ENCODE measurements around the gene RPS16. TPM values are rescaled to one million over a fixed set of nuclear protein-coding genes. Genes with fewer than 3 reads are reported as not detected.
A peak's percentile ranks its signal among the peaks of the same experiment; 100 is the strongest.

The RPS16 gene
- total and polyA plus RNA-seq, 3 experiments from 2014 or later = 1,795 to 2,668 (median 2,654) TPM

DNA sequence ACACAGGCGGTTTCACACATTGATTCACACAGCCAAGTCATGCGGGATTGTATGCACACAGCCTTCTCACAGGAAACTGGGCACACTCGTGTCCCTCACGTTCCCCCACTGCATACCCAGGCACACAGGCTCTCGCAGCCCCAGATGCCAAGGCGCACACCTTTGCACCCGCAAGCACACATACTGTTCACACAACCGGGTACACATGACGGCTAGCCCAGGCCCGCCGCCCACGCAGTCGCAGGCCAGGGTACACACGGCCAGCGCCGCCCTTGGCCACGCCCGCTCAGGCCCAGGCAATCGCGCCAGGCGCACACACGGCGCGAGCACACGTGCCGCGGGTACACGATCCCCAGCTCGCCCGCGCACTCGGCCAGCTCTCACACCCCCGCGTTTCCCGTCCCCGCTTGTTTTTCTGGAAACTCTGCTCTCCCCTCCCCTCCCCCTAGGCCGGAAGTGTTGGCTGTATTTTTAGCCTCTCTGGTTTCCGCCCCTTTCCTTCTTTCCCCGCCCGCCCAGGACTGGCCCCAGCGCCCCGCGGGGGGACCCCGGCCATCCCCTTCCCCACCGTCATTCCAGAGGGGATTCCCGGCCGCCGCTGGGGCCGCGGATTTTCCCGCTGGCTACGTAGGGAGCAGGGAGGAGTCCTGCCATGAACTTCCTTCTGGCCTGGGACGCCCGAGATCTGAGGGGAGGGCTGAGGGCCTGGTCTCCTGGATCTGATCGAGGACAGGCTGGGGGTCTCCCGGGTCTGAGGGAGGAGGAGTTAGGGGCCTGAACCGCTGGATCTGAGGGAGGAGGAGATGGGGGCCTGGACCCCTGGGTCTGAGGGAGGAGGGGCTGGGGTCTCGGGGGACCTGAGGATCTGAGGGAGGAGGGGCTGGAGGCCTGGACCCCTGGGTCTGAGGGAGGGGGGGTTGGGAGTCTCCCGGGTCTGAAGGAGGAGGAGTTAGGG is 33.1 kb downstream of the RPS16 start:
- Histone ChIP-seq H3K36me3 (ENCODE audit: insufficient read depth, low read length) (peaks cover 1% of the 10 kb centered on the region), H3K4me3 (ENCODE audit: low read length) (peak overlapping the region; percentile 87), H3K27me3 (ENCODE audit: insufficient read depth, low read length, poor library complexity, severe bottlenecking) (no peaks in the 10 kb centered on the region), H3K4me1 (ENCODE audit: insufficient read depth, low read length) (peaks cover 84% of the 10 kb centered on the region), H3K9me3 (ENCODE audit: low read length) (no peaks in the 10 kb centered on the region), H3K27ac (ENCODE audit: low read depth, low read length) (peak overlapping the region; percentile 99)
- DNase-seq = peak; percentile 78 to 90 (median 84)
- H3K4me1 Mint-ChIP-seq = peaks cover 53 to 84% (median 68%) of the 10 kb centered on the region in 3 donors
- peak overlapping the region; percentile 77 to 89 (median 80) for H3K4me3 Mint-ChIP-seq
- H3K9me3 Mint-ChIP-seq = peaks cover 0 to 6% (median 0%) of the 10 kb centered on the region in 5 donors
- peaks cover 0 to 9% of the 10 kb centered on the region in 2 donors for H3K27me3 Mint-ChIP-seq
- H3K36me3 Mint-ChIP-seq = peaks cover 0 to 19% (median 2%) of the 10 kb centered on the region in 3 donors
- POLR2A ChIA-PET = interaction anchor here (0.6 to 3.1 kb wide), 9 partner anchors 9 to 68 kb away, joined by 3 to 38 read pairs (median 5); partner anchors contain the start of genes MED29, PAF1, PLEKHG2 and RPS16
- CTCF ChIA-PET = interaction anchor here (1.8 to 8.9 kb wide), 3 partner anchors 9 to 33 kb away, joined by 6 to 207 read pairs (median 7); partner anchors contain the start of genes MED29, PAF1, PLEKHG2 and RPS16
- peak overlapping the region; percentile 96 to 100 (median 99) for H3K27ac Mint-ChIP-seq

DNA sequence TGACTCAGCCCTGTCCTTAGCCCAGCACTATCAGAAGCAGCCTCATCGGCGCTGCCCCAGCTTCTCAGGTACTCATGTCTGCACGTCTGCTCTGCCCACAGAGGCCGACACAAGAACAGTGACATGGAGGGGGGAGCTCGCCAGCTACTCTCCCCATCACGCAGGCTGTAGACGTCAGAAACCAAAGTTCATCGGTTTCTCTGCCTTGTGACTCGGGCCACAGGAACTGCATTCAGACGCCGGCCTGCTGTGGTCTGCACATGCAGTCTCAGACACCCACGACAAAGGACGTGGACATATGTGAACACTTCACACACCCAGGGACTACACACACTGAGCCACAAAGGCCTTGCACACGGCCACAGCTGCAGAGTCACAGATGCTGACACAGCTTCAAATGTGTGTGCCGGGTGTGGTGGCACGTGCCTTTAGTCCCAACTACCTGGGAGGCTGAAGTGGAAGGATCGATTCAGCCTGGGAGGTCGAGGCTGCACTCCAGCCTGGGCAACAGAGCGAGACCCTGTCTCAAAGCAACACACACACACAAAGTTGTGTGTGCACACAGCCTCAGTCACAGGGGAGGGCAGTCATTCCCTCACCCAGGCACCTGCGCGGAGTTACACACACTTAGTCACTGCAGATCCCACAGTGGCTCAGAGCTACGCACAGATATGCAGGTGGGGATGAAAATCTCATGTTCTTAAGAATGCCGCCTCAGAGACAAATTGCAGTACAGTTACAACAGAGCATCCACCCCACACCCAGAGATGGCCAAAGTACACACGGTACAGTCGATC is 34.0 kb downstream of the RPS16 start:
- Histone ChIP-seq H3K27ac (ENCODE audit: low read depth, low read length) (peak overlapping the region; percentile 99), H3K9me3 (ENCODE audit: low read length) (no peaks in the 10 kb centered on the region), H3K27me3 (ENCODE audit: insufficient read depth, low read length, poor library complexity, severe bottlenecking) (no peaks in the 10 kb centered on the region), H3K4me3 (ENCODE audit: low read length) (peak overlapping the region; percentile 10), H3K36me3 (ENCODE audit: insufficient read depth, low read length) (peaks cover 5% of the 10 kb centered on the region), H3K4me1 (ENCODE audit: insufficient read depth, low read length) (peaks cover 88% of the 10 kb centered on the region)
- peak overlapping the region; percentile 77 to 89 (median 80) for H3K4me3 Mint-ChIP-seq
- H3K9me3 Mint-ChIP-seq = peaks cover 0 to 1% (median 0%) of the 10 kb centered on the region in 5 donors
- H3K36me3 Mint-ChIP-seq = peaks cover 0 to 17% (median 0%) of the 10 kb centered on the region in 3 donors
- peaks cover 53 to 88% (median 71%) of the 10 kb centered on the region in 3 donors for H3K4me1 Mint-ChIP-seq
- ChIA-PET CTCF (interaction anchor here (0.8 to 8.9 kb wide), 7 partner anchors 10 to 279 kb away, joined by 3 to 207 read pairs (median 6); partner anchors contain the start of genes MED29, PAF1, PLEKHG2 and RPS16), POLR2A (interaction anchor here (0.5 to 3.1 kb wide), 11 partner anchors 7 to 192 kb away, joined by 3 to 38 read pairs (median 4); partner anchors contain the start of genes MED29, PAF1, PLEKHG2 and RPS16)
- DNase-seq = peak; percentile 81 to 96 (median 89)
- H3K27me3 Mint-ChIP-seq = peaks cover 0 to 3% of the 10 kb centered on the region in 2 donors
- peak overlapping the region; percentile 96 to 100 (median 99) for H3K27ac Mint-ChIP-seq

DNA sequence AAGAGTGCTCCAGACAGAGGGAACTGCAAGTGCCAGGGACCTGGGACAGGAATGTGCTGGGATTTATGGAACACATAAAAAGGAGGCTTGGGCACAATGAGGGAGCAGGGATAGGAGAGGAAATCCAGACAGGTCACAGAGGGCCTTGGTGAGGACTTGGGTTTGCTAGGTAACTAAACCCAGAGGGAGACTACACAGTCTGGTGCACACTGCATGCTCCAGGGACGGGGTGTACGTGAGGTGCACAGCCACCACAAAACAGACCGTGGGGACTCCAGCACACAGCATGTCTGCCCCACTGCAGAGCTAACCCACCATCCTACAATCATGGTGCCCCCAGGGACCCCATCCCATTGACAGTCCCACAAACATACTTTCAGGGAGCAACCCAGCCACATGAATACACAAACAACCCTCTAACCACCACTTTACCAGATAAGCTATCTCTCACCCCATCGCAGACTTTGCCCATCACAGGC is 34.6 kb downstream of the RPS16 start:
- Histone ChIP-seq H3K9me3 (ENCODE audit: low read length) (no peaks in the 10 kb centered on the region), H3K27me3 (ENCODE audit: insufficient read depth, low read length, poor library complexity, severe bottlenecking) (no peaks in the 10 kb centered on the region), H3K4me1 (ENCODE audit: insufficient read depth, low read length) (peaks cover 86% of the 10 kb centered on the region), H3K36me3 (ENCODE audit: insufficient read depth, low read length) (peaks cover 5% of the 10 kb centered on the region), H3K27ac (ENCODE audit: low read depth, low read length) (peak overlapping the region; percentile 99), H3K4me3 (ENCODE audit: low read length) (peak overlapping the region; percentile 32)
- Mint-ChIP-seq H3K27ac (peak overlapping the region; percentile 96 to 100 (median 99)), H3K4me3 (peak overlapping the region; percentile 77 to 89 (median 80)), H3K4me1 (peaks cover 51 to 84% (median 68%) of the 10 kb centered on the region in 3 donors), H3K36me3 (peaks cover 0 to 14% (median 0%) of the 10 kb centered on the region in 3 donors), H3K9me3 (no peaks in the 10 kb centered on the region), H3K27me3 (peaks cover 0 to 2% of the 10 kb centered on the region in 2 donors)
- ChIA-PET CTCF (interaction anchor here (0.8 to 8.9 kb wide), 6 partner anchors 10 to 279 kb away, joined by 3 to 207 read pairs (median 6); partner anchors contain the start of genes MED29, PAF1, PLEKHG2 and RPS16), POLR2A (interaction anchor here (0.5 to 3.1 kb wide), 9 partner anchors 8 to 191 kb away, joined by 3 to 38 read pairs (median 5); partner anchors contain the start of genes MED29, PAF1, PLEKHG2 and RPS16)
- no peak for DNase-seq

- no peak overlapping the region for H3K4me3 ChIP-seq (ENCODE audit: low read length)
- POLR2A ChIA-PET = interaction anchor here (0.7 to 3.1 kb wide), 3 partner anchors 9 to 94 kb away, joined by 3 to 38 read pairs (median 17); partner anchors contain the start of gene PLEKHG2
- H3K27me3 ChIP-seq (ENCODE audit: insufficient read depth, low read length, poor library complexity, severe bottlenecking) = no peaks in the 10 kb centered on the region
- H3K27ac Mint-ChIP-seq = peak overlapping the region; percentile 81 to 100 (median 99)
- no peaks in the 10 kb centered on the region for H3K9me3 ChIP-seq (ENCODE audit: low read length)
- peaks cover 75% of the 10 kb centered on the region for H3K4me1 ChIP-seq (ENCODE audit: insufficient read depth, low read length)
- CTCF ChIA-PET = interaction anchor here (1.2 to 8.9 kb wide), 3 partner anchors 9 to 35 kb away, joined by 6 to 207 read pairs (median 7); partner anchors contain the start of genes MED29, PAF1, PLEKHG2 and RPS16
- no peaks in the 10 kb centered on the region for H3K27me3 Mint-ChIP-seq
- H3K4me1 Mint-ChIP-seq = peaks cover 44 to 76% (median 60%) of the 10 kb centered on the region in 3 donors
- no peak overlapping the region for H3K27ac ChIP-seq (ENCODE audit: low read depth, low read length)
- H3K4me3 Mint-ChIP-seq = peak overlapping the region in 6 of 7 donors; percentile 28 to 73 (median 64)
- peaks cover 9% of the 10 kb centered on the region for H3K36me3 ChIP-seq (ENCODE audit: insufficient read depth, low read length)
- H3K36me3 Mint-ChIP-seq = peaks cover 3 to 22% (median 4%) of the 10 kb centered on the region in 3 donors
- no peak for DNase-seq
- no peaks in the 10 kb centered on the region for H3K9me3 Mint-ChIP-seq
These were observed 35.7 kb downstream of the RPS16 start for GRCh38 chr19:39400061-39400460.

DNA sequence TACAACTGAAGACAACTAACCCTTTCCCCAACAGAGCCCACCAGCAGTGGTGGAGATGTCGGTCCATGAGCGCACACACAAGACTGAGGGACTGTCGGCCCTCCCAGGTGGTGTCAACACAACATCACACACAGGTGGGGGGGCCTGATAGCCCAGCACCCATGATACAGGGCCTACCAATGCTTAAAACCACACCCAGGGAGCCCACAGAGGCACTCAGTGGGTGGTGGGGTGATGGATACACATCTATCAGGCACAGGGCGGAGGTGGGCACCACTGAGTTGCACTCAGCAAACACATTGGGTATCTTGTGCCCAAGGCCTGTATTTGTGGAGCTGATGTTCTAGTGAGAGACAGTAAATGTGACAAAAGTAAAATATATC is 36.1 kb downstream of the RPS16 start:
- no peaks in the 10 kb centered on the region for H3K27me3 ChIP-seq (ENCODE audit: insufficient read depth, low read length, poor library complexity, severe bottlenecking)
- POLR2A ChIA-PET = interaction anchor here (2.3 to 3.7 kb wide), 3 partner anchors 8 to 12 kb away, joined by 17 to 96 read pairs (median 38); partner anchors contain the start of genes PLEKHG2 and ZFP36
- H3K36me3 Mint-ChIP-seq = peaks cover 3 to 26% (median 5%) of the 10 kb centered on the region in 3 donors
- peaks cover 43 to 74% (median 59%) of the 10 kb centered on the region in 3 donors for H3K4me1 Mint-ChIP-seq
- CTCF ChIA-PET = interaction anchor here (8.9 kb wide), 1 partner anchor 12 kb away, joined by 207 read pairs; the partner anchor contains the start of gene PLEKHG2
- H3K27me3 Mint-ChIP-seq = no peaks in the 10 kb centered on the region
- DNase-seq = no peak
- H3K27ac Mint-ChIP-seq = peak overlapping the region; percentile 81 to 100 (median 98)
- no peak overlapping the region for H3K4me3 ChIP-seq (ENCODE audit: low read length)
- no peak overlapping the region for H3K27ac ChIP-seq (ENCODE audit: low read depth, low read length)
- H3K9me3 Mint-ChIP-seq = no peaks in the 10 kb centered on the region
- no peaks in the 10 kb centered on the region for H3K9me3 ChIP-seq (ENCODE audit: low read length)
- peaks cover 71% of the 10 kb centered on the region for H3K4me1 ChIP-seq (ENCODE audit: insufficient read depth, low read length)
- H3K4me3 Mint-ChIP-seq = peak overlapping the region in 6 of 7 donors; percentile 28 to 73 (median 64)
- H3K36me3 ChIP-seq (ENCODE audit: insufficient read depth, low read length) = peaks cover 12% of the 10 kb centered on the region

- Mint-ChIP-seq H3K9me3 (no peaks in the 10 kb centered on the region), H3K27ac (peak overlapping the region; percentile 91 to 100 (median 97)), H3K27me3 (no peaks in the 10 kb centered on the region), H3K4me3 (peak overlapping the region; percentile 70 to 89 (median 79)), H3K36me3 (peaks cover 5 to 38% (median 8%) of the 10 kb centered on the region in 3 donors), H3K4me1 (peaks cover 42 to 70% (median 54%) of the 10 kb centered on the region in 3 donors)
- DNase-seq = peak in 3 of 5 donors; percentile 38 to 77 (median 46)
- POLR2A ChIA-PET = interaction anchor here (0.5 to 3.7 kb wide), 7 partner anchors 9 to 152 kb away, joined by 3 to 96 read pairs (median 5); partner anchors contain the start of genes PLEKHG2, RPS16, SAMD4B and SUPT5H
- Histone ChIP-seq H3K36me3 (ENCODE audit: insufficient read depth, low read length) (peaks cover 20% of the 10 kb centered on the region), H3K9me3 (ENCODE audit: low read length) (no peaks in the 10 kb centered on the region), H3K4me1 (ENCODE audit: insufficient read depth, low read length) (peaks cover 61% of the 10 kb centered on the region), H3K4me3 (ENCODE audit: low read length) (peak overlapping the region; percentile 68), H3K27me3 (ENCODE audit: insufficient read depth, low read length, poor library complexity, severe bottlenecking) (no peaks in the 10 kb centered on the region), H3K27ac (ENCODE audit: low read depth, low read length) (peak overlapping the region; percentile 45)
- CTCF ChIA-PET = interaction anchor here (0.9 to 8.9 kb wide), 14 partner anchors 9 to 135 kb away, joined by 3 to 207 read pairs (median 5); partner anchors contain the start of genes EID2B, GMFG, PLEKHG2 and RPS16
These were observed 37.4 kb downstream of the RPS16 start for GRCh38 chr19:39398297-39398864.

All from CD8-positive, alpha-beta memory T cell (primary cell).